ENCODE data around the gene GGTLC1. TPM values are rescaled to one million over a fixed set of nuclear protein-coding genes. Genes with fewer than 3 reads are reported as not detected.

The GGTLC1 gene
- total RNA-seq, 1 experiment from 2014 or later, result not detected

- WGBS (ENCODE audit: extremely low coverage, insufficient read length, low lambda C conversion rate), result no CpG with 5 or more reads among the region's 3 CpGs
- Histone ChIP-seq H3K27me3 (ENCODE audit: insufficient read depth, low read length) (no peaks in the 10 kb centered on the region), H3T11ph (ENCODE audit: low read length) (no peak overlapping the region), H2BK120ac (ENCODE audit: low read depth, low read length, poor library complexity, severe bottlenecking) (no peak overlapping the region), H3K14ac (ENCODE audit: insufficient read depth, low read length) (no peak overlapping the region), H3K9ac (ENCODE audit: extremely low read depth, insufficient read length, low read length) (no peak overlapping the region), H3K4me2 (ENCODE audit: insufficient read depth, insufficient read length, low read length) (no peak overlapping the region), H3K9me3 (ENCODE audit: control insufficient read depth, low read depth, low read length) (no peaks in the 10 kb centered on the region), H4K91ac (ENCODE audit: insufficient read length, low read depth, low read length) (no peak overlapping the region), H3K18ac (ENCODE audit: insufficient read length, low read depth, low read length) (no peak overlapping the region), H3K79me1 (ENCODE audit: insufficient read depth, low read depth, low read length, poor library complexity, severe bottlenecking) (no peaks in the 10 kb centered on the region), H3K4me1 (ENCODE audit: insufficient read depth, low read length) (no peaks in the 10 kb centered on the region), H2BK20ac (ENCODE audit: low read depth, low read length, poor library complexity, severe bottlenecking) (no peak overlapping the region), H3K4ac (ENCODE audit: low read depth, low read length) (no peak overlapping the region), H3K23ac (ENCODE audit: insufficient read length, low read depth, low read length) (no peak overlapping the region), H2BK5ac (ENCODE audit: insufficient read length, low read length) (no peak overlapping the region), H3K23me2 (ENCODE audit: insufficient read length, low read depth, low read length, poor library complexity, severe bottlenecking) (no peaks in the 10 kb centered on the region), H2AFZ (ENCODE audit: low read length) (no peak overlapping the region), H4K20me1 (ENCODE audit: control insufficient read depth, insufficient read depth, insufficient read length) (no peaks in the 10 kb centered on the region), H4K8ac (replicated peaks; ENCODE audit: insufficient read length, low read depth, low read length) (no peak overlapping the region), H2BK12ac (ENCODE audit: insufficient read length, low read depth, low read length) (no peak overlapping the region), H3K79me2 (ENCODE audit: insufficient read depth, low read length) (no peaks in the 10 kb centered on the region), H3K56ac (ENCODE audit: insufficient read length, low read depth, low read length) (no peak overlapping the region), H4K5ac (ENCODE audit: insufficient read length, low read depth, low read length) (no peak overlapping the region), H2AK5ac (ENCODE audit: insufficient read length, low read length) (no peak overlapping the region), H2BK15ac (ENCODE audit: low read depth, low read length) (no peak overlapping the region), H3K27ac (ENCODE audit: insufficient read length, low read depth, low read length) (no peak overlapping the region)
- Mint-ChIP-seq H3K4me3 (no peak overlapping the region), H3K36me3 (ENCODE audit: insufficient read depth in 1 of 3, low read depth in 3 of 3) (no peaks in the 10 kb centered on the region), H3K27me3 (ENCODE audit: low read depth) (no peaks in the 10 kb centered on the region), H3K9me3 (no peaks in the 10 kb centered on the region), H3K27ac (no peak overlapping the region), H3K4me1 (no peaks in the 10 kb centered on the region; a peak in 2 of 4 replicates)
- TF ChIP-seq CTCF (conservative IDR thresholded peaks at IDR 0.05), result no peak
- DNase-seq, result no peak
These were observed 42.4 kb downstream of the GGTLC1 start for GRCh38 chr20:23946206-23946605.
